Endothelial cell of umbilical vein (primary cell): ENCODE measurements around the gene DENND1B. TPM values are rescaled to one million over a fixed set of nuclear protein-coding genes. Genes with fewer than 3 reads are reported as not detected.

Experiments used
- BruUV-seq: library from RNA; stranded (reverse); fragments of 400-500 nt; replicated peaks from 2 replicates; lab custom pipeline; 2021; lab: Mats Ljungman, UMichigan
- CTCF ChIA-PET: fragments of 300-600, 350-600 bp; sonication (Branson Sonifier 250); formaldehyde crosslinking; loops from one replicate; lab custom pipeline; 2021; ENCODE audit warnings: antibody characterized with exemption, inconsistent platforms; lab: Charles Lee
- POLR2A ChIA-PET: fragments of 300-600, 350-600 bp; sonication (Branson Sonifier 250); formaldehyde crosslinking; loops from one replicate; lab custom pipeline; 2021; ENCODE audit warnings: antibody characterized with exemption, inconsistent platforms; lab: Charles Lee
- DNase-seq: peaks from one replicate; pipeline ENCODE4 v3.0.0-alpha.2; 2011; ENCODE audit warnings: low read depth, low spot score
- FAIRE-seq: peaks from 2 replicates; lab custom pipeline; 2011; peaks lifted over from hg19 to GRCh38; lab: Jason Lieb, UNC
- H2AFZ ChIP-seq: 2 replicates; pipeline ENCODE4 v1.6.0; 2012; ENCODE audit warnings: low read depth, low read length, control low read depth, inconsistent platforms
- H3K27ac ChIP-seq: 2 replicates; pipeline ENCODE4 v1.5.1; 2011; ENCODE audit warnings: low read depth, mild to moderate bottlenecking, control low read depth, low read length, moderate library complexity; ENCODE audit not compliant: insufficient read depth
- H3K27me3 ChIP-seq, 2 experiments: 2 replicates each; pipeline versions ENCODE4 v1.6.0 to v1.6.1; 2011; ENCODE audit warnings: low read length in 2 of 2, mixed read lengths in 1 of 2; ENCODE audit not compliant: control insufficient read depth in 2 of 2, insufficient read depth in 2 of 2
- H3K36me3 ChIP-seq, 2 experiments: 2 replicates in 1 of 2; 3 replicates in 1 of 2; pipeline ENCODE4 v1.5.1; 2011; ENCODE audit warnings: low read length in 2 of 2, mild to moderate bottlenecking in 1 of 2, moderate library complexity in 1 of 2; ENCODE audit not compliant: control insufficient read depth in 2 of 2, insufficient read depth in 2 of 2; ENCODE audit errors: extremely low read depth in 1 of 2
- H3K4me1 ChIP-seq: 3 replicates; pipeline ENCODE4 v1.5.1; 2011; ENCODE audit warnings: mild to moderate bottlenecking, low read length; ENCODE audit not compliant: control insufficient read depth, insufficient read depth; ENCODE audit errors: extremely low read depth
- H3K4me2 ChIP-seq: 2 replicates; pipeline ENCODE4 v1.6.1; 2011; ENCODE audit warnings: low read length, control low read depth, mixed read lengths; ENCODE audit not compliant: insufficient read depth
- H3K4me3 ChIP-seq, 3 experiments: fragments of 200-600 bp in 1 of 3; sonication (generic), shearing (Covaris generic) in 1 of 3; replicated peaks in 1 of 3; 2 replicates each; pipeline ENCODE4 v1.5.1; 2011 to 2016; ENCODE audit warnings: control low read depth in 3 of 3, low read length in 3 of 3, mild to moderate bottlenecking in 2 of 3, inconsistent platforms in 1 of 3, low read depth in 1 of 3, moderate library complexity in 1 of 3; ENCODE audit not compliant: insufficient read depth in 1 of 3
- H3K79me2 ChIP-seq: 2 replicates; pipeline ENCODE4 v1.6.0; 2012; ENCODE audit warnings: low read length, inconsistent platforms; ENCODE audit not compliant: control insufficient read depth, insufficient read depth
- H3K9ac ChIP-seq: replicated peaks from 2 replicates; pipeline ENCODE3; 2011; ENCODE audit warnings: low read length, control low read depth; ENCODE audit not compliant: insufficient read depth; ENCODE audit errors: extremely low read depth
- H3K9me1 ChIP-seq: replicated peaks from 3 replicates; pipeline ENCODE4 v1.6.0; 2011; ENCODE audit warnings: mild to moderate bottlenecking, low read length; ENCODE audit not compliant: control insufficient read depth, insufficient read depth; ENCODE audit errors: extremely low read depth
- H3K9me3 ChIP-seq: replicated peaks from 2 replicates; pipeline ENCODE4 v1.5.1; 2012; ENCODE audit warnings: low read length, inconsistent platforms; ENCODE audit not compliant: control insufficient read depth, insufficient read depth
- H4K20me1 ChIP-seq: replicated peaks from 2 replicates; pipeline ENCODE3; 2011; ENCODE audit warnings: mild to moderate bottlenecking, low read length; ENCODE audit not compliant: control insufficient read depth, insufficient read depth; ENCODE audit errors: extremely low read depth
- EZH2 ChIP-seq: IDR thresholded peaks from 2 replicates; pipeline ENCODE4 v1.6.1; 2012; ENCODE audit warnings: borderline replicate concordance, low read depth, mild to moderate bottlenecking, moderate library complexity, low read length, inconsistent platforms; ENCODE audit not compliant: severe bottlenecking
- FOS ChIP-seq: IDR thresholded peaks from 2 replicates; pipeline ENCODE4 v1.6.1; 2011; ENCODE audit warnings: mild to moderate bottlenecking, low read length, moderate library complexity, borderline replicate concordance; ENCODE audit not compliant: insufficient read depth
- GATA2 ChIP-seq: IDR thresholded peaks from 2 replicates; pipeline ENCODE4 v1.7.0; 2011; ENCODE audit warnings: low read depth, mild to moderate bottlenecking, moderate library complexity, mixed read lengths, low read length; ENCODE audit not compliant: insufficient read length, insufficient read depth
- JUN ChIP-seq: IDR thresholded peaks from 2 replicates; pipeline ENCODE4 v1.6.1; 2011; ENCODE audit warnings: borderline replicate concordance, low read depth; ENCODE audit not compliant: insufficient read length, insufficient read depth
- MAX ChIP-seq: IDR thresholded peaks from 2 replicates; pipeline ENCODE4 v1.6.1; 2011; ENCODE audit not compliant: insufficient read depth, insufficient read length
- MYC ChIP-seq: IDR thresholded peaks from one replicate; pipeline ENCODE4 v1.6.1; 2011; ENCODE audit warnings: mild to moderate bottlenecking, low read depth, low read length
- POLR2A ChIP-seq: IDR thresholded peaks from 2 replicates; pipeline ENCODE4 v1.6.1; 2012; ENCODE audit warnings: low read depth, mild to moderate bottlenecking, control low read depth, low read length
- POLR2AphosphoS5 ChIP-seq: IDR thresholded peaks from 2 replicates; pipeline ENCODE4 v1.6.1; 2012; ENCODE audit warnings: low read depth, mild to moderate bottlenecking, control low read depth, low read length, moderate library complexity; ENCODE audit not compliant: insufficient read depth
- dilution Hi-C: fragments of 300-500 bp; cut with MboI; formaldehyde crosslinking; loops from one replicate; pipeline ENCODE4 v1.15.0; 2019; ENCODE audit warnings: low sequenced_read_pairs; ENCODE audit not compliant: extremely low pct_ligation_motif_present
- intact Hi-C: fragments of 100-400 bp; cut with micrococcal nuclease; formaldehyde crosslinking; loops from one replicate; pipeline ENCODE4 v1.10.0; 2022
- polyA plus RNA-seq, 4 experiments: library from polyadenylated mRNA; depleted of rRNA in 3 of 4; stranded (reverse) in 3 of 4; unstranded in 1 of 4; fragments of >200 nt; gene quantifications; 2 replicates each; pipeline versions ENCODE4 v1.2.1 to v1.2.3, GENCODE V29; 2011 to 2012; ENCODE audit warnings: missing spikeins in 1 of 4
- total RNA-seq: library from RNA; stranded (reverse); gene quantifications from 2 replicates; pipeline ENCODE4 v1.2.3, GENCODE V29; 2021
- TF ChIP-seq, protein P1 (sequence below), 2 donors: IDR thresholded peaks; 1 replicate in 1 of 2; 2 replicates in 1 of 2; pipeline ENCODE4 v1.5.1; 2011; ENCODE audit warnings: low read length in 2 of 2, mild to moderate bottlenecking in 2 of 2, moderate library complexity in 2 of 2, control low read depth in 1 of 2, inconsistent platforms in 1 of 2, low read depth in 1 of 2; ENCODE audit not compliant: insufficient read depth in 1 of 2; ENCODE audit errors: extremely low read depth in 1 of 2

DENND1B gene
- total and polyA plus RNA-seq, 2 donors (not counting 3 experiments of a cell fraction or from before 2014, with no cell fraction given) = 0.97 to 3.3 TPM

- ChIA-PET CTCF (no interaction called here), POLR2A (no interaction called here)
- H3K9me1 ChIP-seq = no peaks in the 10 kb centered on the region
- dilution Hi-C loops = no loop called here
- no peak overlapping the region for H3K27ac ChIP-seq
- H2AFZ ChIP-seq = no peak overlapping the region
- no peaks in the 10 kb centered on the region for H3K4me1 ChIP-seq
- no peak overlapping the region for H3K9ac ChIP-seq
- H3K36me3 ChIP-seq = no peaks in the 10 kb centered on the region
- intact Hi-C loops = no loop called here
- H4K20me1 ChIP-seq = no peaks in the 10 kb centered on the region
- FAIRE-seq (no peak), DNase-seq (no peak)
- no peak overlapping the region for H3K4me3 ChIP-seq
- no peaks in the 10 kb centered on the region for H3K79me2 ChIP-seq
- no peak overlapping the region for H3K4me2 ChIP-seq
- no TSS peak for BruUV-seq
- no peaks in the 10 kb centered on the region for H3K9me3 ChIP-seq
- no peak for TF ChIP-seq EZH2
- TF ChIP-seq JUN = no peak
- TF ChIP-seq MAX = no peak
- TF ChIP-seq, protein P1, sequence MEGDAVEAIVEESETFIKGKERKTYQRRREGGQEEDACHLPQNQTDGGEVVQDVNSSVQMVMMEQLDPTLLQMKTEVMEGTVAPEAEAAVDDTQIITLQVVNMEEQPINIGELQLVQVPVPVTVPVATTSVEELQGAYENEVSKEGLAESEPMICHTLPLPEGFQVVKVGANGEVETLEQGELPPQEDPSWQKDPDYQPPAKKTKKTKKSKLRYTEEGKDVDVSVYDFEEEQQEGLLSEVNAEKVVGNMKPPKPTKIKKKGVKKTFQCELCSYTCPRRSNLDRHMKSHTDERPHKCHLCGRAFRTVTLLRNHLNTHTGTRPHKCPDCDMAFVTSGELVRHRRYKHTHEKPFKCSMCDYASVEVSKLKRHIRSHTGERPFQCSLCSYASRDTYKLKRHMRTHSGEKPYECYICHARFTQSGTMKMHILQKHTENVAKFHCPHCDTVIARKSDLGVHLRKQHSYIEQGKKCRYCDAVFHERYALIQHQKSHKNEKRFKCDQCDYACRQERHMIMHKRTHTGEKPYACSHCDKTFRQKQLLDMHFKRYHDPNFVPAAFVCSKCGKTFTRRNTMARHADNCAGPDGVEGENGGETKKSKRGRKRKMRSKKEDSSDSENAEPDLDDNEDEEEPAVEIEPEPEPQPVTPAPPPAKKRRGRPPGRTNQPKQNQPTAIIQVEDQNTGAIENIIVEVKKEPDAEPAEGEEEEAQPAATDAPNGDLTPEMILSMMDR (IDR thresholded peaks at IDR 0.05; ENCODE audit: extremely low read depth in 1 of 2, insufficient read depth in 1 of 2, low read depth in 1 of 2, low read length in 2 of 2) = no peak
- TF ChIP-seq FOS = no peak
- TF ChIP-seq GATA2 = no peak
- no peak for TF ChIP-seq POLR2A
- no peak for TF ChIP-seq POLR2AphosphoS5
- no peak for TF ChIP-seq MYC
- H3K27me3 ChIP-seq = no peaks in the 10 kb centered on the region
Observed at GRCh38 chr1:197585809-197586208, 189.5 kb downstream of the DENND1B start.
